SK-N-MC (cell line): ENCODE measurements around the gene CPAMD8.

Experiments used
- EZH2 ChIP-seq: fragments of 200-600 bp; sonication (generic); IDR thresholded peaks from one replicate; pipeline ENCODE4 v1.6.1; 2017; ENCODE audit warnings: antibody characterized with exemption
- FOXP2 ChIP-seq: optimal IDR thresholded peaks from 2 replicates; pipeline ENCODE3; 2011; ENCODE audit warnings: mild to moderate bottlenecking, moderate library complexity; ENCODE audit not compliant: insufficient read depth; ENCODE audit errors: extremely low read length, control extremely low read depth
- POLR2AphosphoS5 ChIP-seq: IDR thresholded peaks from 2 replicates; pipeline ENCODE4 v1.6.1; 2012; ENCODE audit warnings: mild to moderate bottlenecking, low read depth, low read length, borderline replicate concordance

- TF ChIP-seq EZH2 (no peak), POLR2AphosphoS5 (no peak), FOXP2 (no peak)
These were observed 55.8 kb downstream of the CPAMD8 start for GRCh38 chr19:16970821-16971220.
